Measurements from ENCODE around the gene UST. TPM values are rescaled to one million over a fixed set of nuclear protein-coding genes. Genes with fewer than 3 reads are reported as not detected.

The UST gene
- polyA plus RNA-seq, 1 donor from 2014 or later = 7.5 TPM

DNA sequence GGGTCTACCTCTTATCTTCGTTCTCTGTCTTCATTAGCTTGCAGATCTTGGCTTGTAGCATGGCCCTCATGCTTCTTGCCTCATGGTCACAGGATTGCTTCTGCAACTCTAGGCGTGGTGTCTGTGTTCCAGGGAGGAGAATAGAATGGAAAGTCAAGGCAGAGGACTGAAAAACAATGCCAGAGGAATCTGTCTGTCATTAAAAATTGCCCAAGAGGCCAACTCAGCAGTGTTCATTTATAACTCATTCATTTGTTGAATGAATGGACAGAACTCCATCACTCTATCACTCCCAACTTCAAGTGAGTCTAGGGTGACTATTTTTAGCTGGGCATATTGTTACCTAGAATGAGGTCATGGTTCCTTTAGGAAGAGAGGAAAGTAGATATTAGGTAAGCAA, 179.6 kb downstream of the UST start:
- Histone ChIP-seq H3K9ac (ENCODE audit: low read length) (no peak overlapping the region), H3K79me2 (replicated peaks; ENCODE audit: insufficient read depth, low read length) (no peaks in the 10 kb centered on the region), H3F3A (ENCODE audit: insufficient read depth, low read length, poor library complexity, severe bottlenecking) (no peaks in the 10 kb centered on the region), H3K27me3 (ENCODE audit: insufficient read depth, low read depth, low read length) (no peaks in the 10 kb centered on the region), H4K20me1 (ENCODE audit: insufficient read depth) (no peaks in the 10 kb centered on the region), H3K27ac (ENCODE audit: low read length) (no peak overlapping the region), H3K4me2 (ENCODE audit: low read length) (no peak overlapping the region), H3K9me3 (ENCODE audit: low read length) (no peaks in the 10 kb centered on the region), H2AFZ (ENCODE audit: low read depth, low read length) (no peak overlapping the region), H3K4me3 (ENCODE audit: low read length) (no peak overlapping the region), H3K36me3 (ENCODE audit: insufficient read depth, low read length) (no peaks in the 10 kb centered on the region), H3K9me2 (ENCODE audit: insufficient read depth, low read length) (no peaks in the 10 kb centered on the region)
- TF ChIP-seq EP300 (conservative IDR thresholded peaks at IDR 0.05; ENCODE audit: poor library complexity, severe bottlenecking) = no peak
- no peak for TF ChIP-seq POLR2AphosphoS5 (IDR thresholded peaks at IDR 0.05)
- no peak for TF ChIP-seq SMC3 (conservative IDR thresholded peaks at IDR 0.05; ENCODE audit: poor library complexity)
- TF ChIP-seq TAF1 (IDR thresholded peaks at IDR 0.05; ENCODE audit: low read depth) = no peak
- no peak for TF ChIP-seq RAD21 (conservative IDR thresholded peaks at IDR 0.05)
- TF ChIP-seq, protein P1, sequence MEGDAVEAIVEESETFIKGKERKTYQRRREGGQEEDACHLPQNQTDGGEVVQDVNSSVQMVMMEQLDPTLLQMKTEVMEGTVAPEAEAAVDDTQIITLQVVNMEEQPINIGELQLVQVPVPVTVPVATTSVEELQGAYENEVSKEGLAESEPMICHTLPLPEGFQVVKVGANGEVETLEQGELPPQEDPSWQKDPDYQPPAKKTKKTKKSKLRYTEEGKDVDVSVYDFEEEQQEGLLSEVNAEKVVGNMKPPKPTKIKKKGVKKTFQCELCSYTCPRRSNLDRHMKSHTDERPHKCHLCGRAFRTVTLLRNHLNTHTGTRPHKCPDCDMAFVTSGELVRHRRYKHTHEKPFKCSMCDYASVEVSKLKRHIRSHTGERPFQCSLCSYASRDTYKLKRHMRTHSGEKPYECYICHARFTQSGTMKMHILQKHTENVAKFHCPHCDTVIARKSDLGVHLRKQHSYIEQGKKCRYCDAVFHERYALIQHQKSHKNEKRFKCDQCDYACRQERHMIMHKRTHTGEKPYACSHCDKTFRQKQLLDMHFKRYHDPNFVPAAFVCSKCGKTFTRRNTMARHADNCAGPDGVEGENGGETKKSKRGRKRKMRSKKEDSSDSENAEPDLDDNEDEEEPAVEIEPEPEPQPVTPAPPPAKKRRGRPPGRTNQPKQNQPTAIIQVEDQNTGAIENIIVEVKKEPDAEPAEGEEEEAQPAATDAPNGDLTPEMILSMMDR (IDR thresholded peaks at IDR 0.05; ENCODE audit: poor library complexity, severe bottlenecking) = no peak
- TF ChIP-seq, protein P2, sequence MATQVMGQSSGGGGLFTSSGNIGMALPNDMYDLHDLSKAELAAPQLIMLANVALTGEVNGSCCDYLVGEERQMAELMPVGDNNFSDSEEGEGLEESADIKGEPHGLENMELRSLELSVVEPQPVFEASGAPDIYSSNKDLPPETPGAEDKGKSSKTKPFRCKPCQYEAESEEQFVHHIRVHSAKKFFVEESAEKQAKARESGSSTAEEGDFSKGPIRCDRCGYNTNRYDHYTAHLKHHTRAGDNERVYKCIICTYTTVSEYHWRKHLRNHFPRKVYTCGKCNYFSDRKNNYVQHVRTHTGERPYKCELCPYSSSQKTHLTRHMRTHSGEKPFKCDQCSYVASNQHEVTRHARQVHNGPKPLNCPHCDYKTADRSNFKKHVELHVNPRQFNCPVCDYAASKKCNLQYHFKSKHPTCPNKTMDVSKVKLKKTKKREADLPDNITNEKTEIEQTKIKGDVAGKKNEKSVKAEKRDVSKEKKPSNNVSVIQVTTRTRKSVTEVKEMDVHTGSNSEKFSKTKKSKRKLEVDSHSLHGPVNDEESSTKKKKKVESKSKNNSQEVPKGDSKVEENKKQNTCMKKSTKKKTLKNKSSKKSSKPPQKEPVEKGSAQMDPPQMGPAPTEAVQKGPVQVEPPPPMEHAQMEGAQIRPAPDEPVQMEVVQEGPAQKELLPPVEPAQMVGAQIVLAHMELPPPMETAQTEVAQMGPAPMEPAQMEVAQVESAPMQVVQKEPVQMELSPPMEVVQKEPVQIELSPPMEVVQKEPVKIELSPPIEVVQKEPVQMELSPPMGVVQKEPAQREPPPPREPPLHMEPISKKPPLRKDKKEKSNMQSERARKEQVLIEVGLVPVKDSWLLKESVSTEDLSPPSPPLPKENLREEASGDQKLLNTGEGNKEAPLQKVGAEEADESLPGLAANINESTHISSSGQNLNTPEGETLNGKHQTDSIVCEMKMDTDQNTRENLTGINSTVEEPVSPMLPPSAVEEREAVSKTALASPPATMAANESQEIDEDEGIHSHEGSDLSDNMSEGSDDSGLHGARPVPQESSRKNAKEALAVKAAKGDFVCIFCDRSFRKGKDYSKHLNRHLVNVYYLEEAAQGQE (IDR thresholded peaks at IDR 0.05; ENCODE audit: borderline replicate concordance) = no peak
- TF ChIP-seq MXI1 (conservative IDR thresholded peaks at IDR 0.05; ENCODE audit: poor library complexity, severe bottlenecking) = no peak

DNA sequence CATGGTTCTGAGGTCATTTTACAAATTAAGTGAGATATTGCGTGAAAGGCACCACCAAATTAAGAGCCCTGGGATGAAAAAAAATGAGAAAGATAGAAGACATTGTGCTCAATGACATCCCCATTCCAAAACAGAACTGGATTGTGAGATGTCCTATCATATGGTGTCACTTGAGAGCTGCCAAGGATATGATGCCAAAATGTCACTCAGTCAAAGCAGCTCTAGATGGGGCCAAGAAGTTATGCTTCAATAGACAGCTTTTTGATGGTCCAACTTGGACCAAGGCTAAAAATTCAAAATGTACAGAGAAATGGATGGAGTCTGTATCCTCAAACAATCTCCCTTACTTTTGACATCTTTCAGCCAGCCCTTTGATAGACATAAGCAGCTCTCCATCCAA, 180.8 kb downstream of the UST start:
- no peaks in the 10 kb centered on the region for H3K9me3 ChIP-seq (ENCODE audit: low read length)
- H3K4me3 ChIP-seq (ENCODE audit: low read length) = no peak overlapping the region
- TF ChIP-seq, protein P2 (IDR thresholded peaks at IDR 0.05; ENCODE audit: borderline replicate concordance) = no peak
- TF ChIP-seq EZH2 (IDR thresholded peaks at IDR 0.05; ENCODE audit: borderline replicate concordance, insufficient read depth, low read length, poor library complexity, severe bottlenecking) (no peak), RAD21 (conservative IDR thresholded peaks at IDR 0.05) (no peak), EP300 (conservative IDR thresholded peaks at IDR 0.05; ENCODE audit: poor library complexity, severe bottlenecking) (no peak), TAF1 (IDR thresholded peaks at IDR 0.05; ENCODE audit: low read depth) (no peak), POLR2AphosphoS5 (IDR thresholded peaks at IDR 0.05) (no peak), MXI1 (conservative IDR thresholded peaks at IDR 0.05; ENCODE audit: poor library complexity, severe bottlenecking) (no peak), SMC3 (conservative IDR thresholded peaks at IDR 0.05; ENCODE audit: poor library complexity) (no peak)
- TF ChIP-seq, protein P1 (IDR thresholded peaks at IDR 0.05; ENCODE audit: poor library complexity, severe bottlenecking) = no peak
- H3K4me2 ChIP-seq (ENCODE audit: low read length) = no peak overlapping the region
- H3F3A ChIP-seq (ENCODE audit: insufficient read depth, low read length, poor library complexity, severe bottlenecking) = no peaks in the 10 kb centered on the region
- H2AFZ ChIP-seq (ENCODE audit: low read depth, low read length) = no peak overlapping the region
- no peaks in the 10 kb centered on the region for H3K9me2 ChIP-seq (ENCODE audit: insufficient read depth, low read length)
- H3K27me3 ChIP-seq (ENCODE audit: insufficient read depth, low read depth, low read length) = no peaks in the 10 kb centered on the region
- no peaks in the 10 kb centered on the region for H3K36me3 ChIP-seq (ENCODE audit: insufficient read depth, low read length)
- H3K79me2 ChIP-seq (replicated peaks; ENCODE audit: insufficient read depth, low read length) = no peaks in the 10 kb centered on the region
- no peak overlapping the region for H3K9ac ChIP-seq (ENCODE audit: low read length)
- H3K27ac ChIP-seq (ENCODE audit: low read length) = no peak overlapping the region
- H4K20me1 ChIP-seq (ENCODE audit: insufficient read depth) = no peaks in the 10 kb centered on the region
